Trophoblast cell (in vitro differentiated cells and primary cell): ENCODE results near the gene PALS2.

Experiments
- DNase-seq, 2 donors: peaks; one replicate each; pipeline ENCODE4 v3.0.0-alpha.2; 2016
- H2AFZ ChIP-seq: 2 replicates; pipeline ENCODE4 v1.6.1; 2013; ENCODE audit warnings: low read length, moderate library complexity, mild to moderate bottlenecking; ENCODE audit not compliant: insufficient read depth, poor library complexity
- H2AK5ac ChIP-seq: 2 replicates; pipeline ENCODE4 v1.6.1; 2013; ENCODE audit warnings: mild to moderate bottlenecking, low read length
- H2BK120ac ChIP-seq: 2 replicates; pipeline ENCODE4 v1.6.1; 2013; ENCODE audit warnings: low read length, mild to moderate bottlenecking, moderate library complexity; ENCODE audit not compliant: insufficient read depth, poor library complexity
- H2BK12ac ChIP-seq: 2 replicates; pipeline ENCODE4 v1.6.1; 2013; ENCODE audit warnings: mild to moderate bottlenecking, low read length, moderate library complexity
- H2BK5ac ChIP-seq: 2 replicates; pipeline ENCODE4 v1.6.1; 2013; ENCODE audit warnings: low read length, low read depth, moderate library complexity, mild to moderate bottlenecking; ENCODE audit not compliant: poor library complexity
- H3K14ac ChIP-seq: 2 replicates; pipeline ENCODE4 v1.6.1; 2013; ENCODE audit warnings: mild to moderate bottlenecking, low read length
- H3K18ac ChIP-seq: 2 replicates; pipeline ENCODE4 v1.6.1; 2013; ENCODE audit warnings: mild to moderate bottlenecking, low read length
- H3K23ac ChIP-seq: 2 replicates; pipeline ENCODE4 v1.6.1; 2013; ENCODE audit warnings: low read length
- H3K27ac ChIP-seq: 2 replicates; pipeline ENCODE4 v1.5.1; 2013; ENCODE audit warnings: low read depth, mild to moderate bottlenecking, inconsistent platforms, low read length, moderate library complexity
- H3K27me3 ChIP-seq: 2 replicates; pipeline ENCODE4 v1.6.1; 2013; ENCODE audit warnings: inconsistent platforms, mild to moderate bottlenecking, low read length, moderate library complexity; ENCODE audit not compliant: insufficient read depth
- H3K36me3 ChIP-seq, 2 experiments: 1 replicate in 1 of 2; 2 replicates in 1 of 2; pipeline ENCODE4 v1.6.1; 2013; ENCODE audit warnings: low read length in 2 of 2, mild to moderate bottlenecking in 2 of 2, moderate library complexity in 1 of 2; ENCODE audit not compliant: insufficient read depth in 2 of 2, control insufficient read depth in 1 of 2
- H3K4ac ChIP-seq: 2 replicates; pipeline ENCODE4 v1.6.1; 2013; ENCODE audit warnings: low read depth, mild to moderate bottlenecking, low read length, moderate library complexity
- H3K4me1 ChIP-seq, 2 experiments: 1 replicate in 1 of 2; 2 replicates in 1 of 2; pipeline ENCODE4 v1.6.1; 2013; ENCODE audit warnings: low read length in 2 of 2, mild to moderate bottlenecking in 2 of 2, moderate library complexity in 1 of 2; ENCODE audit not compliant: insufficient read depth in 2 of 2, control insufficient read depth in 1 of 2
- H3K4me2 ChIP-seq: 2 replicates; pipeline ENCODE4 v1.6.1; 2013; ENCODE audit warnings: inconsistent platforms, mild to moderate bottlenecking, low read length, moderate library complexity
- H3K4me3 ChIP-seq: 2 replicates; pipeline ENCODE4 v1.5.1; 2013; ENCODE audit warnings: mild to moderate bottlenecking, low read depth, low read length, inconsistent platforms
- H3K79me1 ChIP-seq: one replicate; pipeline ENCODE4 v1.6.1; 2013; ENCODE audit warnings: low read length
- H3K79me2 ChIP-seq: 2 replicates; pipeline ENCODE4 v1.6.1; 2013; ENCODE audit warnings: low read length, mild to moderate bottlenecking; ENCODE audit not compliant: control insufficient read depth, insufficient read depth, poor library complexity
- H3K9ac ChIP-seq: 2 replicates; pipeline ENCODE4 v1.6.1; 2013; ENCODE audit warnings: mild to moderate bottlenecking, low read length
- H3K9me3 ChIP-seq: 2 replicates; pipeline ENCODE4 v1.6.1; 2013; ENCODE audit warnings: low read depth, mild to moderate bottlenecking, control low read depth, inconsistent platforms, low read length; ENCODE audit not compliant: insufficient read depth
- H4K12ac ChIP-seq: 2 replicates; pipeline ENCODE4 v1.6.1; 2013; ENCODE audit warnings: low read depth, mild to moderate bottlenecking, low read length, moderate library complexity
- H4K8ac ChIP-seq: 2 replicates; pipeline ENCODE4 v1.6.1; 2013; ENCODE audit warnings: low read depth, mild to moderate bottlenecking, low read length, moderate library complexity
- H4K91ac ChIP-seq: one replicate; pipeline ENCODE4 v1.6.1; 2013; ENCODE audit warnings: low read depth, mild to moderate bottlenecking, low read length, moderate library complexity
- WGBS: extraction: QIAGEN DNeasy Blood & Tissue Kit; methylation state at CpG from one replicate; pipeline ENCODE4 v1.1.7; 2013; ENCODE audit warnings: missing lambda C conversion rate; ENCODE audit not compliant: insufficient read length, insufficient coverage; ENCODE audit errors: extremely low coverage; 5-methylcytosine and 5-hydroxymethylcytosine counted together

PALS2 gene

GRCh38 chr7:24560772-24561171 is 12.5 kb upstream of the PALS2 start:
- no peak overlapping the region for H3K4me3 ChIP-seq
- no peak overlapping the region for H2AK5ac ChIP-seq
- no peak overlapping the region for H3K4me2 ChIP-seq
- WGBS, result no CpG with 5 or more reads among the region's 3 CpGs
- no peak overlapping the region for H3K14ac ChIP-seq
- no peak overlapping the region for H4K12ac ChIP-seq
- no peaks in the 10 kb centered on the region for H3K27me3 ChIP-seq
- no peak overlapping the region for H3K4ac ChIP-seq
- H3K18ac ChIP-seq, result no peak overlapping the region
- H3K27ac ChIP-seq, result no peak overlapping the region
- no peaks in the 10 kb centered on the region for H3K36me3 ChIP-seq
- H3K79me1 ChIP-seq, result no peaks in the 10 kb centered on the region
- H2AFZ ChIP-seq, result no peak overlapping the region
- no peak overlapping the region for H3K9ac ChIP-seq
- H3K9me3 ChIP-seq, result no peaks in the 10 kb centered on the region
- no peaks in the 10 kb centered on the region for H3K79me2 ChIP-seq
- H2BK120ac ChIP-seq, result no peak overlapping the region
- no peak overlapping the region for H2BK12ac ChIP-seq
- H4K91ac ChIP-seq, result no peak overlapping the region
- DNase-seq, result no peak
- no peaks in the 10 kb centered on the region for H3K4me1 ChIP-seq
- H2BK5ac ChIP-seq, result no peak overlapping the region
- no peak overlapping the region for H4K8ac ChIP-seq
- H3K23ac ChIP-seq, result no peak overlapping the region

- no peaks in the 10 kb centered on the region for H3K9me3 ChIP-seq
- no peak overlapping the region for H2BK5ac ChIP-seq
- H3K4me3 ChIP-seq, result no peak overlapping the region
Observed at GRCh38 chr7:24566274-24566673, 7.0 kb upstream of the PALS2 start.

GRCh38 chr7:24570983-24571382 is 2.3 kb upstream of the PALS2 start:
- no peak overlapping the region for H3K18ac ChIP-seq
- H3K9ac ChIP-seq, result no peak overlapping the region
- no CpG with 5 or more reads among the region's 2 CpGs for WGBS
- H3K9me3 ChIP-seq, result no peaks in the 10 kb centered on the region
- no peak overlapping the region for H3K27ac ChIP-seq
- H4K8ac ChIP-seq, result no peak overlapping the region
- no peak overlapping the region for H3K4me3 ChIP-seq
- H2BK120ac ChIP-seq, result no peak overlapping the region
- no peak overlapping the region for H3K4me2 ChIP-seq
- H4K91ac ChIP-seq, result no peak overlapping the region
- no peak overlapping the region for H2AK5ac ChIP-seq
- H3K79me1 ChIP-seq, result peaks cover 6% of the 10 kb centered on the region
- no peak for DNase-seq
- H3K4me1 ChIP-seq, result peaks cover 0 to 3% of the 10 kb centered on the region in 2 experiments
- no peak overlapping the region for H3K23ac ChIP-seq
- no peak overlapping the region for H3K14ac ChIP-seq
- H4K12ac ChIP-seq, result no peak overlapping the region
- no peaks in the 10 kb centered on the region for H3K36me3 ChIP-seq
- H2AFZ ChIP-seq, result no peak overlapping the region
- peaks cover 8% of the 10 kb centered on the region for H3K79me2 ChIP-seq
- H3K27me3 ChIP-seq, result no peaks in the 10 kb centered on the region
- no peak overlapping the region for H3K4ac ChIP-seq
- no peak overlapping the region for H2BK5ac ChIP-seq
- H2BK12ac ChIP-seq, result no peak overlapping the region

More at GRCh38 chr7:24566274-24566673, 7.0 kb upstream of the PALS2 start:
- H3K4ac ChIP-seq, result no peak overlapping the region
- no peak overlapping the region for H3K23ac ChIP-seq
- H2AFZ ChIP-seq, result no peak overlapping the region
- WGBS, result no CpG with 5 or more reads among the region's 2 CpGs
- H2BK120ac ChIP-seq, result no peak overlapping the region
- no peak overlapping the region for H4K91ac ChIP-seq
- no peak overlapping the region for H3K9ac ChIP-seq
- H3K27ac ChIP-seq, result no peak overlapping the region
- no peaks in the 10 kb centered on the region for H3K79me2 ChIP-seq
- no peak overlapping the region for H4K12ac ChIP-seq
- no peaks in the 10 kb centered on the region for H3K36me3 ChIP-seq
- no peak for DNase-seq
- no peaks in the 10 kb centered on the region for H3K4me1 ChIP-seq
- no peak overlapping the region for H3K18ac ChIP-seq
- no peaks in the 10 kb centered on the region for H3K27me3 ChIP-seq
- H4K8ac ChIP-seq, result no peak overlapping the region
- no peak overlapping the region for H3K14ac ChIP-seq
- H3K4me2 ChIP-seq, result no peak overlapping the region
- no peak overlapping the region for H2AK5ac ChIP-seq
- H2BK12ac ChIP-seq, result no peak overlapping the region
- no peaks in the 10 kb centered on the region for H3K79me1 ChIP-seq

GRCh38 chr7:24572016-24572392 is 1.2 kb upstream of the PALS2 start:
- H3K23ac ChIP-seq, result no peak overlapping the region
- no peak overlapping the region for H3K14ac ChIP-seq
- H2BK5ac ChIP-seq, result no peak overlapping the region
- no peak overlapping the region for H2BK120ac ChIP-seq
- H3K27me3 ChIP-seq, result no peaks in the 10 kb centered on the region
- H2AFZ ChIP-seq, result no peak overlapping the region
- no CpG with 5 or more reads among the region's 4 CpGs for WGBS
- no peak for DNase-seq
- H3K4me2 ChIP-seq, result peak overlapping the region; percentile 87
- no peak overlapping the region for H4K8ac ChIP-seq
- no peaks in the 10 kb centered on the region for H3K9me3 ChIP-seq
- H4K12ac ChIP-seq, result no peak overlapping the region
- no peak overlapping the region for H3K4ac ChIP-seq
- no peaks in the 10 kb centered on the region for H3K36me3 ChIP-seq
- no peak overlapping the region for H3K18ac ChIP-seq
- no peak overlapping the region for H2AK5ac ChIP-seq
- no peak overlapping the region for H4K91ac ChIP-seq
- H3K79me2 ChIP-seq, result peaks cover 8% of the 10 kb centered on the region
- peaks cover 6% of the 10 kb centered on the region for H3K79me1 ChIP-seq
- H2BK12ac ChIP-seq, result no peak overlapping the region
- no peak overlapping the region for H3K9ac ChIP-seq
- no peak overlapping the region for H3K27ac ChIP-seq
- no peak overlapping the region for H3K4me3 ChIP-seq
- peaks cover 0 to 3% of the 10 kb centered on the region in 2 experiments for H3K4me1 ChIP-seq
